Measurements from ENCODE around the gene TMC1. TPM values are rescaled to one million over a fixed set of nuclear protein-coding genes. Genes with fewer than 3 reads are reported as not detected.
"Not testable (repeated sequence)": the region's sequence is repeated elsewhere in the genome, so short reads cannot be mapped to it uniquely, and the experiment has no call there.

Gene TMC1
- total RNA-seq, 1 donor from 2014 or later = not detected

DNA sequence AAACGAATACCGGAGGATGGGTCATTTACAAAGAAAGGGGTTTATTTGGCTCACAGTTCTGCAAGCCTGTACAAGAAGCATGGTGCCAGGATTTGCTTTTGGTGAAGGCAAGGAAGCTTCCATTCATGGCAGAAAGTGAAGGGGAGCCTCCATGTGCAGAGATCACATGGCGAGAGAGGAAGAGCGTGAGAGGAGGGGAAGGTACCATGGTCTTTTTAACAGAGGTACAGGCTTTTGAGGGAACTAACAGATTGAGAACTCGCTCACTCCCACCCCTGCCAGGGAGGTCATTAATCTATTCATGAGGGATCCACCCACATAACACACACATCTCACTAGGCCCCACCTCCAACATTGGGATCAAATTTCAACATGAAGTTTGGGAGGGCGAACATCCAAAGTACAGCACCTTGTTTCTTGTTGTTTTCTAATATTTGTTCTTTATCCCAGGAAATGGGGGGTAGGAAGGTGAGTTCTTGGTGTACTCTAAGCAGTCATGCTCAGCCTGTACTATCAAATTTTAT is 18.5 kb downstream of the TMC1 start:
- intact Hi-C loops (cut with DNase I) = no loop called here
- no peak for DNase-seq
- no peak overlapping the region for H3K4me3 ChIP-seq
- ATAC-seq = peak; percentile 8
- no peaks in the 10 kb centered on the region for H3K9me3 ChIP-seq
- TF ChIP-seq, protein P1, sequence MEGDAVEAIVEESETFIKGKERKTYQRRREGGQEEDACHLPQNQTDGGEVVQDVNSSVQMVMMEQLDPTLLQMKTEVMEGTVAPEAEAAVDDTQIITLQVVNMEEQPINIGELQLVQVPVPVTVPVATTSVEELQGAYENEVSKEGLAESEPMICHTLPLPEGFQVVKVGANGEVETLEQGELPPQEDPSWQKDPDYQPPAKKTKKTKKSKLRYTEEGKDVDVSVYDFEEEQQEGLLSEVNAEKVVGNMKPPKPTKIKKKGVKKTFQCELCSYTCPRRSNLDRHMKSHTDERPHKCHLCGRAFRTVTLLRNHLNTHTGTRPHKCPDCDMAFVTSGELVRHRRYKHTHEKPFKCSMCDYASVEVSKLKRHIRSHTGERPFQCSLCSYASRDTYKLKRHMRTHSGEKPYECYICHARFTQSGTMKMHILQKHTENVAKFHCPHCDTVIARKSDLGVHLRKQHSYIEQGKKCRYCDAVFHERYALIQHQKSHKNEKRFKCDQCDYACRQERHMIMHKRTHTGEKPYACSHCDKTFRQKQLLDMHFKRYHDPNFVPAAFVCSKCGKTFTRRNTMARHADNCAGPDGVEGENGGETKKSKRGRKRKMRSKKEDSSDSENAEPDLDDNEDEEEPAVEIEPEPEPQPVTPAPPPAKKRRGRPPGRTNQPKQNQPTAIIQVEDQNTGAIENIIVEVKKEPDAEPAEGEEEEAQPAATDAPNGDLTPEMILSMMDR (IDR thresholded peaks at IDR 0.05) = no peak
- H3K4me1 ChIP-seq = no peaks in the 10 kb centered on the region
- H3K27me3 ChIP-seq = no peaks in the 10 kb centered on the region
- H3K27ac ChIP-seq = peak overlapping the region; percentile 55
- no peaks in the 10 kb centered on the region for H3K36me3 ChIP-seq

GRCh38 chr9:72540348-72540873 is 19.0 kb downstream of the TMC1 start:
- no peak overlapping the region for H3K4me3 ChIP-seq
- DNase-seq = no peak
- no peaks in the 10 kb centered on the region for H3K27me3 ChIP-seq
- H3K36me3 ChIP-seq = no peaks in the 10 kb centered on the region
- ATAC-seq = peak; percentile 93
- intact Hi-C loops (cut with DNase I) = no loop called here
- H3K4me1 ChIP-seq = no peaks in the 10 kb centered on the region
- H3K27ac ChIP-seq = peak overlapping the region; percentile 55
- TF ChIP-seq, protein P1 (IDR thresholded peaks at IDR 0.05) = no peak
- no peaks in the 10 kb centered on the region for H3K9me3 ChIP-seq

DNA sequence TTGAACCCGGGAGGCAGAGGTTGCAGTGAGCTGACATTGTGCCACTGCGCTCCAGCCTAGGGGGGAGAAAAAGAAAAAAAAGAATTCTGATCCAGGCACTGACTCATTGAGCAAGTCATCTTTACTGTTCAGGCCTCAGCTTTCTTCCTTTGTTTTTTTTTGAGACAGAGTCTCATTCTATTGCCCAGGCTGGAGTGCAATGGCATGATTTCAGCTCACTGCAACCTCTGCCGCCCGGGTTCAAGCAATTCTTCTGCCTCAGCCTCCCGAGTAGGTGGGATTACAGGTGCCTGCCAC is 21.1 kb downstream of the TMC1 start:
- H3K27me3 ChIP-seq; H3K4me1 ChIP-seq; intact Hi-C loops (cut with DNase I); H3K9me3 ChIP-seq; DNase-seq; H3K4me3 ChIP-seq; ATAC-seq; H3K27ac ChIP-seq; H3K36me3 ChIP-seq: not testable (repeated sequence)

DNA sequence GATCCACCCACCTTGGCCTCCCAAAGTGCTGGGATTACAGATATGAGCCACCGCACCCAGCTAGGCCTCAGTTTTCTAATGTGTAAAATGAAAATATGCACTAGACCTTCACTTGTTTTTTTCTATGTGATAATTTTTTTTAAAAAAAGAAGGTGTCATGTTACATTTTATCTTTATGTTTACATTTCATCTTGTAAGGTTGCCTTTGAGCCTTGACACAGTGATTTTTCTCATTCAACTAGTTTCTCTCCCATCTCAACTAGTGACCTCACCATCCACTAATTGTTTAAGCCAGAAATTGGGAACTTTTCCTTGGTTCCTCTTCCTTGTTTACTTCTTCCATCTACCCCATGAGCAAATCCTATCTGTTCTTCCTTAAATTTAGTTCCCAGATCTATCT is 21.5 kb downstream of the TMC1 start:
- no peak for ATAC-seq

GRCh38 chr9:72551306-72551705 is 29.9 kb downstream of the TMC1 start:
- ATAC-seq (no peak), DNase-seq (no peak)
- no peaks in the 10 kb centered on the region for H3K27me3 ChIP-seq
- H3K36me3 ChIP-seq = no peaks in the 10 kb centered on the region
- H3K4me1 ChIP-seq = no peaks in the 10 kb centered on the region
- TF ChIP-seq, protein P1 (IDR thresholded peaks at IDR 0.05) = no peak
- no peaks in the 10 kb centered on the region for H3K9me3 ChIP-seq
- no peak overlapping the region for H3K4me3 ChIP-seq
- H3K27ac ChIP-seq = no peak overlapping the region
- intact Hi-C loops (cut with DNase I) = no loop called here

More for the DNA sequence above, 21.5 kb downstream of the TMC1 start:
- Histone ChIP-seq H3K27ac (no peak overlapping the region), H3K27me3 (no peaks in the 10 kb centered on the region), H3K4me3 (no peak overlapping the region), H3K36me3 (no peaks in the 10 kb centered on the region), H3K9me3 (no peaks in the 10 kb centered on the region), H3K4me1 (no peaks in the 10 kb centered on the region)
- DNase-seq = no peak
- intact Hi-C loops (cut with DNase I) = no loop called here
- TF ChIP-seq, protein P1 (IDR thresholded peaks at IDR 0.05) = no peak

- no peaks in the 10 kb centered on the region for H3K4me1 ChIP-seq
- H3K9me3 ChIP-seq = no peaks in the 10 kb centered on the region
- TF ChIP-seq, protein P1 (IDR thresholded peaks at IDR 0.05) = no peak
- DNase-seq (no peak), ATAC-seq (no peak)
- no peak overlapping the region for H3K27ac ChIP-seq
- no peaks in the 10 kb centered on the region for H3K27me3 ChIP-seq
- intact Hi-C loops (cut with DNase I) = no loop called here
- no peak overlapping the region for H3K4me3 ChIP-seq
- H3K36me3 ChIP-seq = no peaks in the 10 kb centered on the region
Measured at GRCh38 chr9:72552356-72552755, 30.9 kb downstream of the TMC1 start.
